HCEC 1CT (cell line): ENCODE results near the gene KLHL40.

Experiments used
- DNase-seq: peaks from one replicate; pipeline ENCODE4 v3.0.0-alpha.2; 2017

Gene KLHL40

GRCh38 chr3:42691816-42692666 is 6.7 kb downstream of the KLHL40 start:
- no peak for DNase-seq

GRCh38 chr3:42692667-42693529 is 7.6 kb downstream of the KLHL40 start:
- DNase-seq: no peak

GRCh38 chr3:42693530-42693930 is 8.2 kb downstream of the KLHL40 start:
- no peak for DNase-seq

- DNase-seq: no peak
Observed at GRCh38 chr3:42694366-42694765, 9.0 kb downstream of the KLHL40 start.

- DNase-seq: no peak
Observed at GRCh38 chr3:42696356-42697288, 11.3 kb downstream of the KLHL40 start.

GRCh38 chr3:42697289-42698051 is 12.1 kb downstream of the KLHL40 start:
- no peak for DNase-seq

- DNase-seq: no peak
Observed at GRCh38 chr3:42698216-42698910, 13.0 kb downstream of the KLHL40 start.

GRCh38 chr3:42698911-42699230 is 13.5 kb downstream of the KLHL40 start:
- no peak for DNase-seq

GRCh38 chr3:42699511-42699971 is 14.2 kb downstream of the KLHL40 start:
- DNase-seq: no peak

- DNase-seq: no peak
Observed at GRCh38 chr3:42700366-42701288, 15.3 kb downstream of the KLHL40 start.

- peak; percentile 29 for DNase-seq
Observed at GRCh38 chr3:42701371-42702065, 16.2 kb downstream of the KLHL40 start.

- no peak for DNase-seq
Observed at GRCh38 chr3:42702066-42702951, 17.0 kb downstream of the KLHL40 start, which contains the start of gene HHATL. TSS of gene HHATL (minus strand) at chr3:42702798. CDS start at chr3:42700826, 1,972 bp downstream.

GRCh38 chr3:42702982-42703694 is 17.8 kb downstream of the KLHL40 start:
- DNase-seq: no peak

GRCh38 chr3:42703695-42704025 is 18.3 kb downstream of the KLHL40 start:
- DNase-seq: no peak

- DNase-seq: no peak
Observed at GRCh38 chr3:42704136-42704841, 19.0 kb downstream of the KLHL40 start.

GRCh38 chr3:42705058-42705767 is 19.9 kb downstream of the KLHL40 start:
- DNase-seq: no peak
